ENCODE measurements around the gene TAF4.
"Not testable (repeated sequence)": the region's sequence is repeated elsewhere in the genome, so short reads cannot be mapped to it uniquely, and the experiment has no call there.

Gene TAF4

GRCh38 chr20:62056975-62057374, 8.7 kb downstream of the TAF4 start:
- DNase-seq: no peak

- no peak for DNase-seq
Measured at GRCh38 chr20:62056377-62056776, 9.3 kb downstream of the TAF4 start.

- DNase-seq: not testable (repeated sequence)
Measured at GRCh38 chr20:62055862-62056115, 9.9 kb downstream of the TAF4 start.

GRCh38 chr20:62055106-62055861, 10.4 kb downstream of the TAF4 start:
- no peak for DNase-seq

- no peak for DNase-seq
Measured at GRCh38 chr20:62054451-62054953, 11.2 kb downstream of the TAF4 start.

GRCh38 chr20:62053465-62054196, 12.1 kb downstream of the TAF4 start:
- DNase-seq: no peak

- no peak for DNase-seq
Measured at GRCh38 chr20:62052842-62053464, 12.7 kb downstream of the TAF4 start.

- DNase-seq: no peak
Measured at GRCh38 chr20:62052336-62052841, 13.3 kb downstream of the TAF4 start.

- DNase-seq: no peak
Measured at GRCh38 chr20:62051546-62052255, 14.0 kb downstream of the TAF4 start.

GRCh38 chr20:62051144-62051543, 14.5 kb downstream of the TAF4 start:
- DNase-seq: no peak

GRCh38 chr20:62050166-62051120, 15.2 kb downstream of the TAF4 start:
- DNase-seq: no peak

- DNase-seq: no peak
Measured at GRCh38 chr20:62049342-62050165, 16.1 kb downstream of the TAF4 start.

GRCh38 chr20:62048821-62049291, 16.8 kb downstream of the TAF4 start:
- no peak for DNase-seq

GRCh38 chr20:62048346-62048761, 17.3 kb downstream of the TAF4 start:
- DNase-seq: no peak

GRCh38 chr20:62047666-62048345, 17.9 kb downstream of the TAF4 start:
- DNase-seq: no peak

- DNase-seq: no peak
Measured at GRCh38 chr20:62046431-62046830, 19.2 kb downstream of the TAF4 start.

- DNase-seq: no peak
Measured at GRCh38 chr20:62045529-62046285, 20.0 kb downstream of the TAF4 start.

- DNase-seq: no peak
Measured at GRCh38 chr20:62045118-62045517, 20.6 kb downstream of the TAF4 start.

GRCh38 chr20:62044631-62045030, 21.1 kb downstream of the TAF4 start:
- no peak for DNase-seq

Measured in NCI-H1930 (cell line).